ENCODE results near the gene INPP4A. TPM values are rescaled to one million over a fixed set of nuclear protein-coding genes. Genes with fewer than 3 reads are reported as not detected.
A peak's percentile ranks its signal among the peaks of the same experiment; 100 is the strongest.

INPP4A gene
- total and polyA plus RNA-seq, 2 donors (not counting 3 experiments of a cell fraction or from before 2014, with no cell fraction given): 14.9 to 28.8 TPM

DNA sequence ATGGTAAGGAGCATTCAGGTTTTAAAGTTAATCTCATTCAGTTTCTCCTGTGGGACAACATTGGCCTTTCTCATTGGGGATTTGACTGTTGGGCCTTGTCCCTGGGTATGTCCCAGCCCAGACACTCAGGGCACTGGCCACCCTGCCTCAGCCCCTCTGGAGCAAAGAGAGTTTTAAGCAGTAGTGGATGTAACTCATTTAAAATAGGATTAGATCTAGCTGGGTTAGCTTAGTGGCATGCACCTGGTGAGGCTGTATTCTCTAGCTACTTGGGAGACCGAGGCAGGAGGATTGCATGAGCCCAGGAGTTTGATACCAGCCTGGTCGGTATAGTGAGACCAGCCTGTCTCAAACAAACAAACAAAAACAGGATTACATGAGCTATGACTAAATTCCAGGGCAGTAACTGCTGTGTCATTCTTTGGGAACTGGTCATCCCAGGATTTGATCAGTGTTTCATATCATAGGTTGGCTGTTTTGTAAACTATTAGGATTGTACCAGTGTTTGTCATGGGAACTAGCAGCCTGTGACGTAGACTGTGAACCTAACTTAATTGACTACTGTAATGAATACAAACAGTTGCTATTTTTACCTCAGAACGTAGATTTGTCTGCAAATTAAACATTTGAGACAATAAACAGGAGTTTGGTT is 12.5 kb downstream of the INPP4A start:
- Histone ChIP-seq H3K36me3 (ENCODE audit: control insufficient read depth in 2 of 2, extremely low read depth in 1 of 2, insufficient read depth in 2 of 2, low read length in 2 of 2) (no peaks in the 10 kb centered on the region), H3K79me2 (ENCODE audit: control insufficient read depth, insufficient read depth, low read length) (peaks cover 42% of the 10 kb centered on the region), H2AFZ (ENCODE audit: low read depth, low read length) (no peak overlapping the region), H3K4me3 (replicated peaks in 1 of 3; ENCODE audit: insufficient read depth in 1 of 3, low read depth in 1 of 3, low read length in 3 of 3) (no peak overlapping the region), H3K4me2 (ENCODE audit: insufficient read depth, low read length) (no peak overlapping the region), H4K20me1 (replicated peaks; ENCODE audit: control insufficient read depth, extremely low read depth, insufficient read depth, low read length) (no peaks in the 10 kb centered on the region), H3K4me1 (ENCODE audit: control insufficient read depth, extremely low read depth, insufficient read depth, low read length) (peaks cover 22% of the 10 kb centered on the region), H3K27ac (ENCODE audit: insufficient read depth, low read depth, low read length) (peak overlapping the region; percentile 57), H3K9me3 (replicated peaks; ENCODE audit: control insufficient read depth, insufficient read depth, low read length) (no peaks in the 10 kb centered on the region), H3K27me3 (ENCODE audit: control insufficient read depth in 2 of 2, insufficient read depth in 2 of 2, low read length in 2 of 2) (no peaks in the 10 kb centered on the region), H3K9ac (replicated peaks; ENCODE audit: extremely low read depth, insufficient read depth, low read length) (no peak overlapping the region), H3K9me1 (replicated peaks; ENCODE audit: control insufficient read depth, extremely low read depth, insufficient read depth, low read length) (no peaks in the 10 kb centered on the region)
- no peak for TF ChIP-seq GATA2 (IDR thresholded peaks at IDR 0.05; ENCODE audit: insufficient read depth, insufficient read length, low read depth, low read length)
- TF ChIP-seq JUN (IDR thresholded peaks at IDR 0.05; ENCODE audit: borderline replicate concordance, insufficient read depth, insufficient read length, low read depth): peak; percentile 38
- peak; percentile 45 for DNase-seq (ENCODE audit: low read depth, low spot score)
- no TSS peak for BruUV-seq (replicated peaks)
- intact Hi-C loops (cut with micrococcal nuclease) (no loop called here), dilution Hi-C loops (cut with MboI; ENCODE audit: extremely low pct_ligation_motif_present, low sequenced_read_pairs) (no loop called here)
- ChIA-PET CTCF (interaction anchor here (1.1 to 2.6 kb wide), 9 partner anchors 8 to 112 kb away, joined by 3 to 9 read pairs (median 4); no protein-coding TSS in a partner anchor), POLR2A (no interaction called here)
- peak; percentile 75 for FAIRE-seq

DNA sequence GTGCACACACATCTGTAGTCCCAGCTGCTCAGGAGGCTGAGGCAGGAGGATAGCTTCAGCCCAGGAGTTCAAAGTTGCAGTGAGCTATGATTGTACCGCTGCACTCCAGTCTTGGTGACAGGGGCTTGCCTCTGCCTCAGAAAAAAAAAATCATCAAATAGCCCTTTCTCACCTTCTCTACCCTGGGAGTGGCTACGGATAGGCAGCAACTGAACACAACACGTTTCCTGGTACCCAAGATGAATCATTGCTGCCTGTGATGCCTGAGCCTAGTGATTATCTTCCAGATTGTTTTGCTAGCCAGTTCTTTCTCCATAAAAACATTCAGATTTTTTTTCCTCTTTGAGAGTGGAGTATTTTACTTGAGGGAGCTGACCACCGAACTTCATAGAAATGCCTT is 13.5 kb downstream of the INPP4A start:
- H3K4me2 ChIP-seq (ENCODE audit: insufficient read depth, low read length): no peak overlapping the region
- no TSS peak for BruUV-seq (replicated peaks)
- no peak for TF ChIP-seq JUN (IDR thresholded peaks at IDR 0.05; ENCODE audit: borderline replicate concordance, insufficient read depth, insufficient read length, low read depth)
- TF ChIP-seq FOS (IDR thresholded peaks at IDR 0.05; ENCODE audit: borderline replicate concordance, insufficient read depth, low read length): peak; percentile 57
- no peaks in the 10 kb centered on the region for H3K9me1 ChIP-seq (replicated peaks; ENCODE audit: control insufficient read depth, extremely low read depth, insufficient read depth, low read length)
- no peak overlapping the region for H3K4me3 ChIP-seq (replicated peaks in 1 of 3; ENCODE audit: insufficient read depth in 1 of 3, low read depth in 1 of 3, low read length in 3 of 3)
- no peaks in the 10 kb centered on the region for H3K27me3 ChIP-seq (ENCODE audit: control insufficient read depth in 2 of 2, insufficient read depth in 2 of 2, low read length in 2 of 2)
- H3K4me1 ChIP-seq (ENCODE audit: control insufficient read depth, extremely low read depth, insufficient read depth, low read length): peaks cover 22% of the 10 kb centered on the region
- no peaks in the 10 kb centered on the region for H3K9me3 ChIP-seq (replicated peaks; ENCODE audit: control insufficient read depth, insufficient read depth, low read length)
- ChIA-PET CTCF (interaction anchor here (1.4 to 2.6 kb wide), 6 partner anchors 12 to 111 kb away, joined by 4 to 9 read pairs (median 5); no protein-coding TSS in a partner anchor), POLR2A (no interaction called here)
- no peaks in the 10 kb centered on the region for H3K36me3 ChIP-seq (ENCODE audit: control insufficient read depth in 2 of 2, extremely low read depth in 1 of 2, insufficient read depth in 2 of 2, low read length in 2 of 2)
- peak; percentile 84 for FAIRE-seq
- H3K79me2 ChIP-seq (ENCODE audit: control insufficient read depth, insufficient read depth, low read length): peaks cover 40% of the 10 kb centered on the region
- intact Hi-C loops (cut with micrococcal nuclease) (no loop called here), dilution Hi-C loops (cut with MboI; ENCODE audit: extremely low pct_ligation_motif_present, low sequenced_read_pairs) (no loop called here)
- H2AFZ ChIP-seq (ENCODE audit: low read depth, low read length): no peak overlapping the region
- peak; percentile 52 for DNase-seq (ENCODE audit: low read depth, low spot score)
- H3K27ac ChIP-seq (ENCODE audit: insufficient read depth, low read depth, low read length): peak overlapping the region; percentile 57
- H3K9ac ChIP-seq (replicated peaks; ENCODE audit: extremely low read depth, insufficient read depth, low read length): no peak overlapping the region
- no peaks in the 10 kb centered on the region for H4K20me1 ChIP-seq (replicated peaks; ENCODE audit: control insufficient read depth, extremely low read depth, insufficient read depth, low read length)

All from endothelial cell of umbilical vein (primary cell).